BJ (cell line): ENCODE results near the gene DNAJC5. TPM values are rescaled to one million over a fixed set of nuclear protein-coding genes. Genes with fewer than 3 reads are reported as not detected.

Experiments used
- CTCF ChIA-PET: fragments of 350-600 bp; formaldehyde crosslinking; extraction: SDS; loops from one replicate; lab custom pipeline; 2021; ENCODE audit warnings: antibody characterized with exemption, inconsistent platforms; lab: Yijun Ruan, JAX
- POLR2A ChIA-PET: fragments of 300-600 bp; sonication (Branson Sonifier 250); formaldehyde crosslinking; extraction: SDS; loops from one replicate; lab custom pipeline; 2021; ENCODE audit warnings: antibody characterized with exemption; lab: Charles Lee
- DNase-seq: peaks from one replicate; pipeline ENCODE4 v3.0.0-alpha.2; 2011; ENCODE audit warnings: low read depth
- H3K27me3 ChIP-seq: 2 replicates; pipeline ENCODE4 v1.6.0; 2011; ENCODE audit warnings: low read length; ENCODE audit not compliant: control insufficient read depth, insufficient read depth
- H3K36me3 ChIP-seq: 2 replicates; pipeline ENCODE4 v1.5.1; 2011; ENCODE audit warnings: low read length; ENCODE audit not compliant: control insufficient read depth, insufficient read depth
- H3K4me3 ChIP-seq: 2 replicates; pipeline ENCODE4 v1.5.1; 2011; ENCODE audit warnings: low read depth, mild to moderate bottlenecking, control low read depth, low read length
- CTCF ChIP-seq: IDR thresholded peaks from 2 replicates; pipeline ENCODE4 v1.5.1; 2011; ENCODE audit warnings: low read depth, mild to moderate bottlenecking, control low read depth, inconsistent platforms, low read length, moderate library complexity; ENCODE audit not compliant: insufficient read depth
- polyA plus RNA-seq: library from polyadenylated mRNA; depleted of rRNA; stranded (reverse); fragments of >200 nt; gene quantifications from 2 replicates; pipeline ENCODE4 v1.2.3, GENCODE V29; 2011

DNAJC5 gene
- polyA plus RNA-seq, 1 experiment = 45.6 TPM

- Histone ChIP-seq H3K36me3 (peaks cover 51% of the 10 kb centered on the region), H3K4me3 (no peak overlapping the region), H3K27me3 (no peaks in the 10 kb centered on the region)
- no peak for DNase-seq
- ChIA-PET POLR2A (no interaction called here), CTCF (no interaction called here)
- no peak for TF ChIP-seq CTCF
Measured at GRCh38 chr20:63941282-63942081, 46.6 kb downstream of the DNAJC5 start.

- H3K36me3 ChIP-seq = peaks cover 51% of the 10 kb centered on the region
- no peak for DNase-seq
- no peak overlapping the region for H3K4me3 ChIP-seq
- H3K27me3 ChIP-seq = no peaks in the 10 kb centered on the region
- CTCF ChIA-PET = interaction anchor here (0.6 to 0.7 kb wide), 2 partner anchors 12 to 17 kb away, joined by 3 read pairs; no protein-coding TSS in a partner anchor
- TF ChIP-seq CTCF = no peak
- POLR2A ChIA-PET = interaction anchor here (0.6 kb wide), 1 partner anchor 86 kb away, joined by 3 read pairs; no protein-coding TSS in a partner anchor
Measured at GRCh38 chr20:63942250-63942951, 47.5 kb downstream of the DNAJC5 start.

GRCh38 chr20:63942969-63943807 is 48.3 kb downstream of the DNAJC5 start:
- H3K4me3 ChIP-seq = no peak overlapping the region
- no peaks in the 10 kb centered on the region for H3K27me3 ChIP-seq
- ChIA-PET CTCF (interaction anchor here (0.6 to 0.7 kb wide), 2 partner anchors 11 to 18 kb away, joined by 3 read pairs; no protein-coding TSS in a partner anchor), POLR2A (interaction anchor here (0.6 kb wide), 1 partner anchor 87 kb away, joined by 3 read pairs; no protein-coding TSS in a partner anchor)
- DNase-seq = no peak
- H3K36me3 ChIP-seq = peaks cover 54% of the 10 kb centered on the region
- no peak for TF ChIP-seq CTCF

GRCh38 chr20:63943808-63944077 is 48.8 kb downstream of the DNAJC5 start:
- H3K36me3 ChIP-seq = peaks cover 52% of the 10 kb centered on the region
- TF ChIP-seq CTCF = no peak
- ChIA-PET CTCF (no interaction called here), POLR2A (no interaction called here)
- no peak for DNase-seq
- no peak overlapping the region for H3K4me3 ChIP-seq
- no peaks in the 10 kb centered on the region for H3K27me3 ChIP-seq
